Lung (tissue), 12 donors: ENCODE results near the gene IQCH. TPM values are rescaled to one million over a fixed set of nuclear protein-coding genes. Genes with fewer than 3 reads are reported as not detected.

Experiments
- ATAC-seq: fragments of 200-7000 bp; cut with Tn5 transposase; one replicate; pipeline ENCODE4 v1.9.1; 2020; ENCODE audit warnings: moderate number of reproducible peaks; ENCODE audit not compliant: insufficient read depth, low FRiP score
- DNase-seq, 3 donors: peaks; one replicate each; pipeline ENCODE4 v3.0.0-alpha.2; 2013 to 2017
- H3K27ac ChIP-seq, 2 donors: one replicate each; pipeline ENCODE4 v1.5.1; 2013; ENCODE audit warnings: mild to moderate bottlenecking in 2 of 2, moderate library complexity in 2 of 2, control low read depth in 1 of 2, inconsistent platforms in 1 of 2, low read depth in 1 of 2, low read length in 1 of 2
- H3K27me3 ChIP-seq, 3 donors: one replicate each; pipeline ENCODE4 v1.5.1; 2013; ENCODE audit warnings: low read length in 2 of 3; ENCODE audit not compliant: control insufficient read depth in 3 of 3, insufficient read depth in 3 of 3
- H3K36me3 ChIP-seq, 4 donors: one replicate each; pipeline ENCODE4 v1.5.1; 2013; ENCODE audit warnings: low read length in 4 of 4, mild to moderate bottlenecking in 1 of 4, moderate library complexity in 1 of 4; ENCODE audit not compliant: control insufficient read depth in 4 of 4, insufficient read depth in 4 of 4
- H3K4me1 ChIP-seq, 5 donors: one replicate each; pipeline ENCODE4 v1.5.1; 2013; ENCODE audit warnings: low read length in 5 of 5, mild to moderate bottlenecking in 2 of 5, moderate library complexity in 1 of 5; ENCODE audit not compliant: control insufficient read depth in 5 of 5, insufficient read depth in 5 of 5
- H3K4me3 ChIP-seq: one replicate; pipeline ENCODE4 v1.5.1; 2013; ENCODE audit warnings: mild to moderate bottlenecking, control low read depth, moderate library complexity
- H3K9ac ChIP-seq, 2 donors: one replicate each; pipeline ENCODE4 v1.5.1; 2013; ENCODE audit warnings: low read length in 2 of 2, control low read depth in 1 of 2; ENCODE audit not compliant: insufficient read depth in 1 of 2
- H3K9me3 ChIP-seq, 4 donors: one replicate each; pipeline ENCODE4 v1.5.1; 2013; ENCODE audit warnings: low read length in 3 of 4, mild to moderate bottlenecking in 1 of 4, moderate library complexity in 1 of 4; ENCODE audit not compliant: control insufficient read depth in 4 of 4, insufficient read depth in 3 of 4
- CTCF ChIP-seq: IDR thresholded peaks from 2 replicates; pipeline ENCODE4 v1.5.1; 2012; ENCODE audit warnings: mild to moderate bottlenecking; ENCODE audit errors: control extremely low read depth, extremely low read depth
- WGBS, 2 donors: extraction: QIAGEN DNeasy Blood & Tissue Kit; methylation state at CpG; one replicate each; pipeline ENCODE4 v1.1.7; 2013; 5-methylcytosine and 5-hydroxymethylcytosine counted together
- polyA plus RNA-seq, 2 donors: library from polyadenylated mRNA; stranded (reverse); fragments of 200-250 nt; gene quantifications; one replicate each; pipeline ENCODE4 v1.2.1, GENCODE V29; 2013
- total RNA-seq, 2 donors: library from RNA; depleted of rRNA in 1 of 2; stranded (reverse); fragments of >200 nt in 1 of 2; gene quantifications; one replicate each; pipeline ENCODE4 v1.2.1, GENCODE V29; 2014 to 2021
- donor health status: control.
- donor health status: control.
- donor health status: Bipolar disorder and iron deficiency.
- donor health status: healthy.
- donor health status: DM: yes; HTN: yes; CAD: no.

The IQCH gene
- total and polyA plus RNA-seq, 4 donors = 1.1 to 10.5 (median 4.5) TPM

- TF ChIP-seq CTCF = no peak
- no peak overlapping the region for H3K9ac ChIP-seq
- no peak overlapping the region for H3K27ac ChIP-seq
- H3K4me3 ChIP-seq = no peak overlapping the region
- ATAC-seq (no peak), DNase-seq (no peak)
- no peaks in the 10 kb centered on the region for H3K9me3 ChIP-seq
- H3K36me3 ChIP-seq = no peaks in the 10 kb centered on the region
- H3K4me1 ChIP-seq = no peaks in the 10 kb centered on the region
- peaks cover 0 to 4% (median 0%) of the 10 kb centered on the region in 3 donors for H3K27me3 ChIP-seq
Observed at GRCh38 chr15:67259806-67260205, 5.2 kb downstream of the IQCH start.

DNA sequence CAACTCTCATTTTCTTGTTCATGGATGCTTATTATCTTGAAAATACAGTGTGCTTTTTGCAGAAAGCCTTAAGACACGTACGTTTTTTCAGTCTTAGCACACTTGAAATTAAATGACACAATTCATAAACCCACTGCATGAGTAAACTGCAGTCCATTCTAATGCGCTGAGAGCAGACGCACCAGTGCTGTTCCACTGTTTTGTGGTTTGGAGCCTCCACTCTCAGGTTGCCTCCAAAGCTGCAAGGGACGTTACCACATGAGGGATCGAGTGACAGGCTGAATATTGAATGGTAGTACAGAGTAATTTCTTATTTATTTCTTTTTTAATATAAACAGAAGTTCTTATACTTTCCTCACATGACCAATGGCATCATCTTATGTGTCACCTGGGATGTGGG, 12.3 kb downstream of the IQCH start:
- no peak for TF ChIP-seq CTCF
- ATAC-seq (no peak), DNase-seq (no peak)
- 91 to 93% methylated on average over 6 of the region's 6 CpGs for WGBS, 2 donors
- H3K4me1 ChIP-seq = no peaks in the 10 kb centered on the region
- no peak overlapping the region for H3K4me3 ChIP-seq
- H3K9ac ChIP-seq = no peak overlapping the region
- no peaks in the 10 kb centered on the region for H3K27me3 ChIP-seq
- H3K36me3 ChIP-seq = no peaks in the 10 kb centered on the region
- H3K9me3 ChIP-seq = no peaks in the 10 kb centered on the region
- no peak overlapping the region for H3K27ac ChIP-seq

- H3K4me1 ChIP-seq = no peaks in the 10 kb centered on the region
- no peak for TF ChIP-seq CTCF
- no peak overlapping the region for H3K9ac ChIP-seq
- ATAC-seq = no peak
- WGBS, 2 donors = 66 to 87% methylated on average over 3 of the region's 3 CpGs
- no peak for DNase-seq
- H3K27me3 ChIP-seq = no peaks in the 10 kb centered on the region
- no peaks in the 10 kb centered on the region for H3K9me3 ChIP-seq
- H3K4me3 ChIP-seq = no peak overlapping the region
- H3K27ac ChIP-seq = no peak overlapping the region
- H3K36me3 ChIP-seq = no peaks in the 10 kb centered on the region
Observed at GRCh38 chr15:67267440-67267839, 12.9 kb downstream of the IQCH start.
